ENCODE measurements around the gene WDR70. TPM values are rescaled to one million over a fixed set of nuclear protein-coding genes. Genes with fewer than 3 reads are reported as not detected.

The WDR70 gene
- total and polyA plus RNA-seq, 10 of the 15 experiments (the other 5 are each of a cell fraction or from before 2014, with no cell fraction given): 10.9 to 33.6 (median 29.1) TPM

GRCh38 chr5:37628876-37629275 lies 249.8 kb downstream of the WDR70 start (continued):
- no peak for TF ChIP-seq EED (IDR thresholded peaks at IDR 0.05; ENCODE audit: low read depth)
- no peak for TF ChIP-seq TAF1 (IDR thresholded peaks at IDR 0.05; ENCODE audit: borderline replicate concordance, low read depth, low read length)
- TF ChIP-seq EP300 (IDR thresholded peaks at IDR 0.05; ENCODE audit: borderline replicate concordance in 1 of 2, control insufficient read depth in 1 of 2, low read depth in 2 of 2, low read length in 2 of 2): no peak
- no peak for TF ChIP-seq USF2 (IDR thresholded peaks at IDR 0.05; ENCODE audit: borderline replicate concordance, low read depth, low read length)
- TF ChIP-seq EGR1 (IDR thresholded peaks at IDR 0.05; ENCODE audit: borderline replicate concordance in 1 of 2, low read depth in 2 of 2, low read length in 2 of 2): no peak

GRCh38 chr5:37631939-37632338 lies 252.8 kb downstream of the WDR70 start:
- no TSS peak for BruUV-seq (replicated peaks)

More at GRCh38 chr5:37631939-37632338, 252.8 kb downstream of the WDR70 start:
- DNase-seq (ENCODE audit: low read depth, low spot score) (no peak), ATAC-seq (no peak), FAIRE-seq (no peak)
- no peaks in the 10 kb centered on the region for H3K27me3 ChIP-seq (replicated peaks in 1 of 2; ENCODE audit: control insufficient read depth in 2 of 2, insufficient read depth in 2 of 2, low read length in 1 of 2)
- H3K4me1 ChIP-seq (ENCODE audit: control insufficient read depth, insufficient read depth, low read length): no peaks in the 10 kb centered on the region
- whole genome bisulfite sequencing (ENCODE audit: insufficient coverage, insufficient replicate concordance, low lambda C conversion rate, missing lambda C conversion rate): 85% methylated on average over 3 of the region's 3 CpGs
- POLR2A ChIA-PET: no interaction called here
- H3K9me3 ChIP-seq (replicated peaks; ENCODE audit: control insufficient read depth, insufficient read depth, low read length): peaks cover 6% of the 10 kb centered on the region; the same call in 2 of the 3 replicates
- TF ChIP-seq ETV6 (conservative IDR thresholded peaks at IDR 0.05 in 1 of 2, IDR thresholded peaks at IDR 0.05 in 1 of 2; ENCODE audit: borderline replicate concordance in 1 of 2, low read depth in 1 of 2): no peak
- no peak for TF ChIP-seq HCFC1 (IDR thresholded peaks at IDR 0.05; ENCODE audit: low read length)
- no peak overlapping the region for H3K4me3 ChIP-seq
- RAD21 ChIA-PET (ENCODE audit: unreplicated experiment): no interaction called here
- no peak overlapping the region for H3K9ac ChIP-seq (ENCODE audit: control insufficient read depth, insufficient read depth, low read length)
- no peak overlapping the region for H3K27ac ChIP-seq (ENCODE audit: control insufficient read depth, insufficient read depth)
- CTCF ChIA-PET: no interaction called here
- H3K4me2 ChIP-seq (ENCODE audit: control insufficient read depth, insufficient read depth): no peak overlapping the region
- in situ Hi-C loops (cut with MboI): no loop called here
- H2AFZ ChIP-seq (ENCODE audit: control insufficient read depth, low read depth, low read length): no peak overlapping the region
- intact Hi-C loops (cut with micrococcal nuclease; ENCODE audit: unreplicated experiment): no loop called here
- SMC1A ChIA-PET (ENCODE audit: uncharacterized antibody, unreplicated experiment): interaction anchor here (1.0 kb wide), 1 partner anchor 262 kb away, joined by 3 read pairs; no protein-coding TSS in a partner anchor
- H3K36me3 ChIP-seq (ENCODE audit: control insufficient read depth in 2 of 2, insufficient read depth in 2 of 2, low read length in 1 of 2): no peaks in the 10 kb centered on the region
- no peaks in the 10 kb centered on the region for H3K79me2 ChIP-seq (ENCODE audit: control insufficient read depth, insufficient read depth, low read length)
- H4K20me1 ChIP-seq (ENCODE audit: control insufficient read depth, insufficient read depth): no peaks in the 10 kb centered on the region

All from GM12878 (cell line).